K562 (cell line): ENCODE measurements around the gene ASPG. TPM values are rescaled to one million over a fixed set of nuclear protein-coding genes. Genes with fewer than 3 reads are reported as not detected.

Experiments used
- GATAD2A ChIP-seq: fragments of 450-650 bp; IDR thresholded peaks from 2 replicates; pipeline ENCODE4 v1.6.1; 2017
- NONO ChIP-seq, 2 experiments: fragments of 200-400 bp in 1 of 2; fragments of 450-650 bp in 1 of 2; formaldehyde crosslinking in 1 of 2; IDR thresholded peaks; 2 replicates each; pipeline ENCODE4 v1.6.1; 2017; ENCODE audit warnings: low read depth in 2 of 2, mild to moderate bottlenecking in 2 of 2, moderate library complexity in 2 of 2, low read length in 1 of 2
- PML ChIP-seq: IDR thresholded peaks from 2 replicates; pipeline ENCODE4 v1.6.1; 2012; ENCODE audit warnings: low read length, inconsistent platforms
- polyA plus RNA-seq, 8 experiments: library from polyadenylated mRNA; depleted of rRNA in 4 of 8; stranded (reverse) in 5 of 8; unstranded in 3 of 8; fragments of >200 nt; fragmentation: Nextera tagmentation in 2 of 8; fragmentation: Illumina TruSeq in 1 of 8; extraction: Ambion mirVana in 2 of 8; extraction: Trizol in 1 of 8; gene quantifications; 2 replicates each; pipeline versions ENCODE4 v1.2.1 to v1.2.3, GENCODE V29; 2011 to 2014; ENCODE audit warnings: inconsistent platforms in 1 of 8, missing spikeins in 1 of 8
- total RNA-seq, 7 experiments: library from RNA; depleted of rRNA in 6 of 7; stranded (reverse); fragments of >200 nt in 6 of 7; fragmentation: Illumina TruSeq in 2 of 7; extraction: Trizol in 2 of 7; gene quantifications; 2 replicates each; pipeline versions ENCODE4 v1.2.1 to v1.2.3, GENCODE V29; 2011 to 2021; ENCODE audit warnings: low replicate concordance in 1 of 7
- TF ChIP-seq, protein P1 (sequence below), 2 experiments: fragments of 450-650 bp in 1 of 2; sonication (generic) in 1 of 2; formaldehyde crosslinking in 1 of 2; IDR thresholded peaks; 2 replicates each; pipeline versions ENCODE4 v1.7.1 to v1.9.0; 2016 to 2022; ENCODE audit warnings: inconsistent platforms in 1 of 2, mild to moderate bottlenecking in 1 of 2, missing genetic modification reagents in 1 of 2
- TF ChIP-seq, protein P2 (sequence below): fragments of 200-800 bp; sonication (Bioruptor generic); IDR thresholded peaks from 2 replicates; pipeline ENCODE4 v1.6.1; 2017; ENCODE audit warnings: missing genetic modification characterization, missing compliant biosample characterization

Gene ASPG
- total and polyA plus RNA-seq, 9 of the 15 experiments (the other 6 are each of a cell fraction or from before 2014, with no cell fraction given), result 0.18 TPM; not detected in 8

DNA sequence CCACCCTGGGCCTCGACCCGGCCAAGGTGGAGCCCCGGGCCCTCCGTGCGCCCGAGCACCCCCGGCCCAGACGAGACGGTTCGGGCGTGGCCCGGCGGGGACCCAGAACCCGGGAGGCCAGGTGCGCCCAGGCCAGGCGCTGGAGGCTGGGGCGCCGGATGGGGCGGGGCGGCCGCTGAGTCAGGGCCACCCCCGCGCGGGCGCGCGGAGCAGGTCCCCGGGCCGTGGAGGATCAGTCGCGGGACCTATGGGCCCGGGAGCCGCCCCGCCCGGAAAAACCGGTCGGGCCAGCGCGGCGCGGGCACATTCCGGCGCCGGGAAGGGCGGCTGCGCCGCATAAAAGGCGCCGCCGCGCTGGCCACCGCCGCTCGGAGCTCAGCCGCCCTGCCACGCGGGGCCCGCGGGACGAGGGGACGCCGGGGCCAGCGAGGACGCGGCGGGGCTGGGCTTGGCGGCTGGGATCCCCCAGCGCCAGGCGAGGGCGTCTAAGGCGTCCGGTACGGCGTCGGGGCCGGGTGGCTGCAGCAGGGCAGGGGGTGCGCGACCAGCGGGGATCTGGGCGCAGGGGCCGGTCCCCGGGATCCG is 31.3 kb downstream of the ASPG start (continued):
- TF ChIP-seq, protein P1, sequence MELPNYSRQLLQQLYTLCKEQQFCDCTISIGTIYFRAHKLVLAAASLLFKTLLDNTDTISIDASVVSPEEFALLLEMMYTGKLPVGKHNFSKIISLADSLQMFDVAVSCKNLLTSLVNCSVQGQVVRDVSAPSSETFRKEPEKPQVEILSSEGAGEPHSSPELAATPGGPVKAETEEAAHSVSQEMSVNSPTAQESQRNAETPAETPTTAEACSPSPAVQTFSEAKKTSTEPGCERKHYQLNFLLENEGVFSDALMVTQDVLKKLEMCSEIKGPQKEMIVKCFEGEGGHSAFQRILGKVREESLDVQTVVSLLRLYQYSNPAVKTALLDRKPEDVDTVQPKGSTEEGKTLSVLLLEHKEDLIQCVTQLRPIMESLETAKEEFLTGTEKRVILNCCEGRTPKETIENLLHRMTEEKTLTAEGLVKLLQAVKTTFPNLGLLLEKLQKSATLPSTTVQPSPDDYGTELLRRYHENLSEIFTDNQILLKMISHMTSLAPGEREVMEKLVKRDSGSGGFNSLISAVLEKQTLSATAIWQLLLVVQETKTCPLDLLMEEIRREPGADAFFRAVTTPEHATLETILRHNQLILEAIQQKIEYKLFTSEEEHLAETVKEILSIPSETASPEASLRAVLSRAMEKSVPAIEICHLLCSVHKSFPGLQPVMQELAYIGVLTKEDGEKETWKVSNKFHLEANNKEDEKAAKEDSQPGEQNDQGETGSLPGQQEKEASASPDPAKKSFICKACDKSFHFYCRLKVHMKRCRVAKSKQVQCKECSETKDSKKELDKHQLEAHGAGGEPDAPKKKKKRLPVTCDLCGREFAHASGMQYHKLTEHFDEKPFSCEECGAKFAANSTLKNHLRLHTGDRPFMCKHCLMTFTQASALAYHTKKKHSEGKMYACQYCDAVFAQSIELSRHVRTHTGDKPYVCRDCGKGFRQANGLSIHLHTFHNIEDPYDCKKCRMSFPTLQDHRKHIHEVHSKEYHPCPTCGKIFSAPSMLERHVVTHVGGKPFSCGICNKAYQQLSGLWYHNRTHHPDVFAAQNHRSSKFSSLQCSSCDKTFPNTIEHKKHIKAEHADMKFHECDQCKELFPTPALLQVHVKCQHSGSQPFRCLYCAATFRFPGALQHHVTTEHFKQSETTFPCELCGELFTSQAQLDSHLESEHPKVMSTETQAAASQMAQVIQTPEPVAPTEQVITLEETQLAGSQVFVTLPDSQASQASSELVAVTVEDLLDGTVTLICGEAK (IDR thresholded peaks at IDR 0.05), result no peak
- TF ChIP-seq, protein P1 (CRISPR knock-in tag; IDR thresholded peaks at IDR 0.05), result no peak
- TF ChIP-seq, protein P2, sequence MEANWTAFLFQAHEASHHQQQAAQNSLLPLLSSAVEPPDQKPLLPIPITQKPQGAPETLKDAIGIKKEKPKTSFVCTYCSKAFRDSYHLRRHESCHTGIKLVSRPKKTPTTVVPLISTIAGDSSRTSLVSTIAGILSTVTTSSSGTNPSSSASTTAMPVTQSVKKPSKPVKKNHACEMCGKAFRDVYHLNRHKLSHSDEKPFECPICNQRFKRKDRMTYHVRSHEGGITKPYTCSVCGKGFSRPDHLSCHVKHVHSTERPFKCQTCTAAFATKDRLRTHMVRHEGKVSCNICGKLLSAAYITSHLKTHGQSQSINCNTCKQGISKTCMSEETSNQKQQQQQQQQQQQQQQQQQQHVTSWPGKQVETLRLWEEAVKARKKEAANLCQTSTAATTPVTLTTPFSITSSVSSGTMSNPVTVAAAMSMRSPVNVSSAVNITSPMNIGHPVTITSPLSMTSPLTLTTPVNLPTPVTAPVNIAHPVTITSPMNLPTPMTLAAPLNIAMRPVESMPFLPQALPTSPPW (CRISPR knock-in tag), result no peak
- TF ChIP-seq PML (no peak), GATAD2A (no peak), NONO (IDR thresholded peaks at IDR 0.05; ENCODE audit: low read depth in 2 of 2, low read length in 1 of 2) (no peak)
